GM18870 (cell line): ENCODE data around the gene UPF3A.
"Not testable (repeated sequence)": the region's sequence is repeated elsewhere in the genome, so short reads cannot be mapped to it uniquely, and the experiment has no call there.

Experiments used
- ATAC-seq: cut with Tn5 transposase; IDR thresholded peaks from one replicate; pipeline ENCODE4 v1.9.1; 2021; ENCODE audit warnings: moderate library complexity; ENCODE audit not compliant: unreplicated experiment

UPF3A gene

DNA sequence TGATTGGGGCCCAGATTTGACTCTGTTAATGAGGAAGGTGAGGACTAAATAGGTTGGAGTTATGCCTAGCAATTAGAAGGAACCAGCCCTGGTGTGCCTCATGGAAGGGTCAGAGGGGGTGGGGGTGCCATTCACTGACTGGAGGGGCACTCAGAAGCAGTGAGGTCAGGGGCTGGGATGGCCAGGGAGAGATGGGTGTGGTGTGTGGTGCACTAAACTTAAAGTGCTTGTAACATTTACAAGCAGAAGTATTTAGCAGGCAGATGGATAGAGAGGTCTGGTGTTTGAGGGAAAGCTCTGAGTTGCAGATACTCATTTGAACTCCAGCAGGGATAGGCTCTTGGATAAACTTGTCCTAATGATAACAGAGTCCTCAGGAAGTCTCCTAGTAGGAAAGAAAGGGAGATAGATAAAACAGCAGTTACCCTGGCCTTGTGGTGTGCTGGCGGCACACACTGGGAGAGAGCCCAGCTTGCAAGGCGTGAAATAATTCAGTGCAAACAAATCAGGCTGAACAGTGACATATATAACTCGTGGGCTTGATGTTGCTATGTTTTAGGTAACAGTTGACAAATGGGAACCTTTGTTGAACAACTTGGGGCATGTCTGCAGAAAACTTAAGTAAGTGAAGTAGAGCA is 20.0 kb upstream of the UPF3A start:
- no peak for ATAC-seq

DNA sequence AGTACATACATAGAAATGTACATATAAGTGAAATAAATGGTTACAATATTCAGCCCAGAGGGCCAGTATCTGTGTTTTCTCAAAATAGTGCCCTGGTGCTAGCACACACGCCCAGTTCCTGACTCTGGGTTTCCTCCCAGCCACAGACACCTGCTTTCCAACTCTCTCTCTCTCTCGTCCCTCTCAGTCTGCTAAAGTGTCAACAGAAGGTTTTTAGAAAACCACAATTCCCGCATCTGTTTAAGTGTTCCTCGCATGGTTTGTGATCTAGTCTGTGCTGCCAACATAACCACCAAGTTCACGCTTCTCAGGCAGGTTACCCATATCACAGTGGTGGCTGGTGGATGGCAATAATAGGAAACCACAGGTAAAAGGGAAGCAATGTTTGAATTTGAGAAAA is 17.8 kb upstream of the UPF3A start:
- no peak for ATAC-seq

DNA sequence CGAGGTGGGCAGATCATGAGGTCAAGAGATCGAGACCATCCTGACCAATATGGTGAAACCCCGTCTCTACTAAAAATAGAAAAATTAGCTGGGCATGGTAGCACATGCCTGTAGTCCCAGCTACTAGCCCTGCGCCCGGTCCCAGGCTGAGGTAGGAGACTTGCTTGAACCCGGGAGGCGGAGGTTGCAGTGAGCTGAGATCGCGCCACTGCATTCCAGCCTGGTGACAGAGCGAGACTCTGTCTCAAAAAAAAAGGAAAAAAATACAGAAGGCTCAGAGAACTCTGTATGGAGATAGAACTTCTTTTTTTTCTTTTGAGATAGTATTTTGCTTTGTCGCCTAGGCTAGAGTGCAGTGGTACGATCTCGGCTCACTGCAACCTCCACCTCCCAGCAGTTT is 17.1 kb upstream of the UPF3A start:
- ATAC-seq = not testable (repeated sequence)

DNA sequence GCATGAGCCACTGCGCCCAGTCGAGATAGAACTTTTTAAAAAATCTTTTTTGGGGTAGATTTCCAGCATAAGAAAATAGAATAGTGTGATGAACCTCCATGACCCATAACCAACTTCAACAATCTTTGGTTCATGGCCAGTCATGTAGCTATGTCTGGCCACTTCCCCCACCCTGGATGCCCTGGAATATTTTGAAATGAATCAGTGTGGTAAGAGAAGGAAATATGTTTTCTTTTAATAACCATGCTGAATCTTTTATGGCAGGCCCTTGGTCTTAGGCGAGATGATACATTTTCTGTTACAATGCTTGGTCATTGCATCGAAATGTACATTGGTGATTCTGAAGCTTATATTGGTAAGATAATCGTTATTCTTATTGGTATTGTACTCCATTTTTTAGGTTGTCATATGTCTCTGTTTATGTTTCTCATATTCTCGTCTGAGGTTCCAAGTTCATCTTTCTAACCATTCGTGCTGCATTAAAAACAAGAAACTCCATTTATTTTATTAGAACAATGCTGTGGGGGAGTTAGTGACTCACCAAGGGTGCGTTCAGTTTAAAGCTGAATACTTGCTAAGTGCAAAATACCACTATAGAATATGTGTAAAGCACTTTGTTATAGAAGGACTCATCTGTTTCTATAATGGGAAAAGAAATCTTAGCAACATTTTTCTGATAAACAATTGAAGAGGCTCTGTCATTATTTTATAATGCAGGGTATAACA is 16.4 kb upstream of the UPF3A start:
- ATAC-seq = no peak

DNA sequence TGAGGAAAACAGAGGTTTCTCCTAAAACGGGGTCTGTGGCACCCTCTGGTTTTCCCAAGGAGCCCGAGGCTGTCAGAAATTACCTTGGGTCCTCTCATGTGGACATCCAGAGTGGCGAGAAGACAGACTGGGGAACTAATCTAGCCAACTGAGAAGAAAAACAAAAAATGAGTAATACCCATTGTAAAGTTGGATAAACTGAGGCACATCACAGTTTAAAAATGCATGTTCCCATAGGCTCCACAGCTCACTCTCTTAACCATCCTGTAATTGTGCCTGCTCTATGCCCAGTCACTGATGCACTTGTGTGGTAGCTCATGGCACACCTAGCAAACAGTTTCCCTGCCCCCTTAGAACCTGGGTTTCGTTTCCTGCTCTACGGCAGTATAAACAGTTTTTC is 15.2 kb upstream of the UPF3A start:
- ATAC-seq = no peak

DNA sequence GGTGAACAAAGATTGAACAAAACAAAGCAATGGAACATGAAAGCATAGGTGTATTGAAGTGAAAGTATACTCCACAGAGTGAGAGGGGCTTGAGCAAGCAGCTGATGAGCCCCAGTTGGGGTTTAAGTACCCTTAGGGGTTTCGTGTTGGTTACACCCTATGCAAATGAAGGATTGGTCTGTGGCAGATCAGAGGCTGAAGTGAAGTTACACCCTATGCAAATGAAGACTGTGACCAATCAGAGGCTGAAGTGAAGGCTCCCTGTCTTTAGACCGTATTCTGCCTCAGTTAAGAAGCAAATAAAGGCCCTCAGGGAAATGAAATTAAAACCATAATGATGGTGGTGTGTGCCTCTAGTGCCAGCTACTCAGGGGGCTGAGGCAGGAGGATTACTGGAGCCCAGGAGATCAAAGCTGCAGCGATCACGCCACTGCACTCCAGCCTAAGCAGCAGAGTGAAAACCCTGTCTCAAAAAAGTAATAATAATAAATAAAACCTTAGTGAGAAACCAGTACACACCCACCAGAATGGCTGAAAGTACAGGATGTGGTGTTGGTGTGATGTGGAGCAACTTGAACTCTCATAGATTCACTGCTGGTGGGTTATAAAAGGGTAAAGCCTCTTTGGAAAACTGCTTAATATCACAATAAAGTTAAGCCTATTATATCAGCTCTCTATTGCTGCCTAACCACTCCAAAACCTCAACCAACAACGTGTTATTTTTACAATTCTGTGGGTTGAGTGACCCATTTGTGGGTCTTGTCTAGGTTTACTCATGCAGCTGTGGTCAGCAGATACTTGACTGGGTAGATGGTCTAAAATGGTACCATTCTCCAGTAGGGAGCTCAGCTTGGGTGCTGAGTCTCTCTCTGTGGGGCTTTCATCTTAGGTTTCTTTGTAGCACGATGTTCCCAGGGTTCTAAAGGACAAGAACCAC is 12.8 kb upstream of the UPF3A start:
- no peak for ATAC-seq

DNA sequence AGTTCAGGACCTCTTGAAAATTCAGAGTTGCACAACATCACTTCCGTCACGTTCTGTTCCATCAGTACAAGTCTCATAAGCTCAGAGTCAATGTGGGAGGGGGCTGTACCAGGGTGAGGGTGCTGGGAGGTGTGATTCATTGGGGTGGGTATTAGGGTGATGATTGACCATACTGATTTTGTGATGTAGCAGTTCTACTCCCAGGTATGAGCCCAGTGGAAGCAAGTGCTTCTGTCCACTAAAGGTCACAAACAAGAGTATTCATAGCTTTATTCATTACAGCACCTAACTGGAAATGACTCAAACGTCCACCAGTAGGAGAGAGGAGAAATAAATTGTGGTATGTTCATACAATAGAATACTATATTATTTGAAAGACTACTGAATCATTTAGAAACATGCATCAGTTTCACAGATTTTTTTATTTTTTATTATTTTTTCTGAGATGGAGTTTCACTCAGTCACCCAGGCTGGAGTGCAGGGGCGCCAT is 12.1 kb upstream of the UPF3A start:
- no peak for ATAC-seq

DNA sequence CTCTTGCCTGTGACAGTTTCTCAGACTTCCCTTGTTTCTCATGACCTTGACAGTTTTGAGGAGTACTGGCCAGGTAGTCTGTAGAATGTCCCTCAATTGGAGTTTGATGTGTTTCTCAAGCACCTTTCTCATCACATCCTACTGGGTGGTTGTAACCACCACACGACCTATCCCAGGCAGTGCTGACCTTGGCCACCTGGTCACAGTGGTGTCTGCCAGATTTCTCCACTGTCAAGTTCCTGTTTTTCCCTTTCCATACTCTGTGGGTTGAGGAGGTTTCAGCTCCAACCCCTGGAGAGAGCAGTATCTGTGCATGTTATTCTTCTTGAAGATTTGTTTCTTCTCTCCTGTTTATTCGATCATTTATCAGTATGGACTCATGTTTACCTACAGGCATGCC is 8.4 kb upstream of the UPF3A start:
- ATAC-seq = no peak

DNA sequence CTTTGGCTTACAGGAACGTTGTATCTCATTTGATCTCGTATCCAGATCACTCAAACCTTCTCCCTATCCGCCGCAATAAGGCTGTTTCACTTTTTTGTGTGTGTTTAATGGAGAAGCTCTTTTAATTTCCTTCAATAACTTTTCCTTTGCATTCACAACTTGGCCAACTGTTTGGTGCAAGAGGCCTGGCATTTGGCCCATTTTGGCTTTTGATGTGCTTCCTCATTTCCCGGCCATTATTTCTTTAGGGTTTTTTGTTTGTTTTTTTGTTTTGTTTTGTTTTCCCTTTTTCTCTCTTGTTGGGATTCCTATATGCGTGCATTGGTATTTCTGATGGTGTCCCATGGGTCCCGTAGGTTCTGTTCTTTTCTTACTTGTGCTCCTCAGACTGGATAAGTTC is 6.1 kb upstream of the UPF3A start:
- ATAC-seq = no peak

DNA sequence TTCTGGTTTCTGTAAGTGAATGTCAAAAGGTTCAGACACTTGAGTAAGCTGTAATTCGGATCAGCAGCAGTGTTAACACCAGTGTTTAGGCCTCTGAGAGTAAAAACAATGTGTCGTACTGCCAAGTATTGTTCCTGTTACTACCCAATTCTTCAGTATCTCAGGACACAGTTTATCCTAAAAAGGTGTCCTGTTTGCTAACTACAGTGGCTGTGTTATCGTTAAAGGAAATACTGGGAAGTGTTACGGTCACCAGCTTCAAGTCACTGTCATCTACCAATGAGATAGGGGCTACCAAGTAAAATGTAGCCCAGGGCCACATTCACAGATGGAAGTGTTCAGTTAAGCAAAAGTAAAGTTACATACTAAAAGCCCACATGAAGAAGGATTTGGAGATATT is 2.3 kb upstream of the UPF3A start:
- ATAC-seq = no peak

DNA sequence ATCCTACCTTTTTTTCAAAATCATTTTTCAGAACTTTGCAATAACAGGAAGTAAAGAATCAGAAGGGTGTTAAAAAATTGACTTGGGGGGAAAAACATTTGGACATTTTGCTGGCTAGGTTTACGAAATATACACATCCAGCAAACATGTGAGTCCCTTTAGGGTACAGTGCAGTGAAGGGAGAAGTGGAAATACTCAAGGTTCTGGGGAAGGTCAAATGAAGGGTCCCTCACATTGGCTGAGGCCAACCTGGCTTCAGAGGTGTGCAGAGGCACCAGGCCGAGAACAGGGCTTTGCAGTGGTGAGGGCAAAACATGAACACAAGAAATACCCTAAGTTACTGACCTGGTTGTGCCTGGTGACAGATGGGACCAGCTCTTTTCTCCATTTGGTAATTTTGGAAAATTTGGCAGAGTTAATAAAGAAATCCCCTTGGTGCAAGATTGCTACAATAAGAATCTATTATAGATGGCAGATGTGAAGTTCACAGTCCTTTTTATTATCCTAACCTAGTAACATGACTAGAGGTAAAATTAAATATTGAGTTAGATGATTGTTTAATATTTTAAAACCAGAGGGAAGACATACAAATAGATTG is 1.5 kb upstream of the UPF3A start:
- no peak for ATAC-seq

DNA sequence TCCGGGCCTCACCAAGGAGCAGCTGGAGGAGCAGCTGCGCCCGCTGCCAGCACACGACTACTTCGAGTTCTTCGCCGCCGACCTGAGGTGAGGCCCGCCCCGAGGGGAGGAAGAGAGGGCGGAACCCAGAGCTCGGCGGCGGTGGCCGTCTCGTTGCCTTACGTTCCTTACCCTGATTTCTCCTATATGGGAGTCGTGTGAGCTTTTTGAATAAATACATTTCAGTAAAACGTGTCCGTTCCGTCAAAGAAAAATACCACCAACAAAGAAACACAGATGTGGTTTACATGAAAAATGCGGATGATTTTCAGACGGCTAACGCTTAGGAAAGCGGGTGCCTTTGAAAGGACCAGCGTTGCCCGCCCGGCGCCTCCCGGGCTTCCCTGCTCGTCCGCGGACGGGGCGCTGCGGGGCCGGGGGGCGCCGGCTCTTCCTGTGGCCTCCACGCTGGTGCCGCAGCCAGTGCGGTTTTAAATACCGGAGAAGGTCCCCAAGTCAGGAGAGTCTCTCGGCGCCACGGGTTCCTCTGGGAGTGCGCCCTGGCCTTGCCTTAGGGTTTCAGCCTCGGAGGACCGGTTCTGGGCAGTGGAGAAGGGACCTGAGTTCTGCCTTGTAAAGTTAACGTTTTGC is 755 bp downstream of the UPF3A start:
- ATAC-seq = peak; percentile 59

DNA sequence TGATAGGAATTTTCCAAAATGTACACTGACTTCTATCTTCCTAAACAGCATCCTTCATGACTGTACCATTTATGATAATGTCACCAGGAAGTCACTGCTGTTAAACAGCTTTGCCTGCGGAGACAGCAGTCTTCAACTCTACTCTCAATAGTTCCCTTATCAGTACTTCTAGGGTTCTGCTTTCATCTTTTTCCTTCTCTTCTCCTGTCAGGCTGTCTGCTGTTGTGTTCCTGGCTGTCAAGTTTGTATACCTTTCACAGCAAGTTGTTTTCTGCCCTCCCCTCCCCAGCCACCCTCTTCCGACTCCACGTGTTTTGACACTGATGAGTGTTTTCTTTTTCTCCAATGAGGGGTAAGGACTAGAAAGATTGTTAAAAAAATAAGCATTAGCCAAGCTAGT is 2.2 kb downstream of the UPF3A start:
- no peak for ATAC-seq

DNA sequence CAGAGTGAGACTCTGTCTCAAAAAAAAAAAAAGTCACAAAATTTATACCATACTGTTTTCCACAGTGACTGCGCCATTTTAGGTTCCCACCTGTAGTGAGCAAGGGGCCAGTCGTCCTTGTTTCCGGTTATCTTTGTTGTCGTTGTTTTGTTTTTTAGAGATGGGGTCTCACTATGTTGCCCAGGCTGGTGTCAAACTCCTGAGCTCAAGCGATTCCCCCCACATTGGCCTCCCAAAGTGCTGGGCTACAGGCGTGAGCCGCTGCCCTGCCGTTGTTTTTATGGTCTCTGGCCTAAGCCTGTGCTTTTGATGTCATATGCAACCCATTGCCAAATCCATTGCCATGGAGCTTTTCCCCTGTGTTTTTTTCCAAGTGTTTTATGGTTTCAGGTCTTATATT is 3.3 kb downstream of the UPF3A start:
- ATAC-seq = no peak

DNA sequence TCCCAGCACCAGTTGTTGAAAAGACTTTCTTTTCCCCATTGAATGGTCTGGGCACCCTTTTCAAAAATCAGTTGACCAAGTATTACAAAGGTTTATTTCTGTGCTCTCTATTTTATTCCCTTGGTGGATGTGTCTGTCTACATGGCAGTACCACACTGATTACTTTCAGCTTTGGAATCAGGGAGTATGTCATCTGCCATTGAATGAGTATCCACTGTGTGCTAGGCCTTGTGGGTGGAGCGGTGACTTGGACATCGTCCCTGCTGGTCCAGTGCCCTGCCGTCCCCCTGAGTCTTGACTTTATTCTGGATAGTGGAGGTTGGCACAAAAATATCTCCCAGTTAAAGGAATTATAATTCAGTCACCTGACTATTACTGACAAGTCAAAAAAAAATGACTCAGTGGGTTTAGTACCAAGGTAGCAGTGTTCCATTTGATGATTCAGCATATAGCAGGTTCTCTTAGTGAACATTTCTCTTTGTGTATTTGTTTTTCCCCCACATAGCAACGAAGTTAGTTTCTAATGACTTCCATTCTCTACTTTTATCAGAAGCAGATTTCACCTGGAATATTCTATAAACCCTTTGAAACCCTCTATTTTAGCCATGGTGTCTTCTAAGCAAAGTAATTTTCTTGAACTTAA is 3.9 kb downstream of the UPF3A start:
- no peak for ATAC-seq

DNA sequence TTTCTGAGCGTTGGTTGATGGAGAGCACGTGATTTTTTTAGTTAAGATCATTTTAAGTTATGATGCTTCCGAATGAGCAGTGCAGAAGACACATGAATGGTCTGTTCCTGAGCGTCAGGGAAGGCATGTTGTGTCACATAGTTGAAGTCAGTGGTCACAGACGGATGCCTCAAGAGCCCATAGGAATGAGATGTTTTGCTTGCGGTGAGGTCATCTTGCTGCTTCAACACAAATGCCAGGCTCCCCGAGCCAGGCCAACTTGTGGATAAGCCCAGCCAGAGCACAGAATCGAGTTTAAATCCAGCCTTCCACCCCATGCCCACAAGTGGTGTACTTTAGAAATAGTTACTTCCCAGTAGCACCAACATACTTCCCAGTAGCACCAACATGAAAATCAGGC is 5.4 kb downstream of the UPF3A start:
- no peak for ATAC-seq

DNA sequence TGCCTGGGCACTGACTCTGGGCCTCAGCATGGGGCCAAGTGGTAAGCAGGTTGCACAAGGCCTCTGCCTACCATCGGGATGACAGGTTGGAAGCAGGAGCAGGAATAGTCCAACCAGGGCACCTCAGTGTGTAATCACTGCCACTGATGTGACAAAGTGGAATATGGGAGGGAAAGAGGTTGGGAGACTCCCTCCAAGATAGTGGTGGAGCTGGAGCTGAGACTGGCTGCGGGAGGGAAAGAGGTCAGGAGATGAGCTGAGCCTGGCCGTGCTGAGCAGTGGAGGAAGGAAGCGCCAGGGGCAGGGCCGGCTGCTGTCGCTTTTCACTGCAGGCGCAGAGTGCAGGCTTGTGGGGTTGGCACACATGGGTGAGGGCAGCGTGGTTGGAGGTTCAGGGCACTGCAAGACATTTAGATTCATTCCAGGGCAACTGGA is 6.8 kb downstream of the UPF3A start:
- ATAC-seq = no peak

DNA sequence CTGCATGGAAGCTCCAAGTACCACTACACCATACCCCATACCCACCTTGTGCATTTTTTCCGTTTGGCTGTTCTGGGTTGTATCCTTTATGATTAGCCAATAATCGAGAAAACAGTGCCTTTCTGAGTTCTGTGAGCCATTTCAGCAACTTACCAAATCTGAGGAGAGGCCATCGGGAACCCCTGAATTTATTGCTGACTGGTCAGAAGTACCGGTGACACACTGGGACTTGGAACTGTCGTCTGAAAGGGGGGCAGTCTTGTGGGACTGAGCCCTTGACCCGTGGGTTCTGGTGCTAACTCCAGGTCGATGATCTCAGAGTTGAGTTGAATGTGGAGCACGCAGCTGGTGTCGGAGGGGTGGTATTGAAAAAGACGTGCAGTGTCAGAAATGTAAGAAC is 15.0 kb downstream of the UPF3A start:
- ATAC-seq = no peak

DNA sequence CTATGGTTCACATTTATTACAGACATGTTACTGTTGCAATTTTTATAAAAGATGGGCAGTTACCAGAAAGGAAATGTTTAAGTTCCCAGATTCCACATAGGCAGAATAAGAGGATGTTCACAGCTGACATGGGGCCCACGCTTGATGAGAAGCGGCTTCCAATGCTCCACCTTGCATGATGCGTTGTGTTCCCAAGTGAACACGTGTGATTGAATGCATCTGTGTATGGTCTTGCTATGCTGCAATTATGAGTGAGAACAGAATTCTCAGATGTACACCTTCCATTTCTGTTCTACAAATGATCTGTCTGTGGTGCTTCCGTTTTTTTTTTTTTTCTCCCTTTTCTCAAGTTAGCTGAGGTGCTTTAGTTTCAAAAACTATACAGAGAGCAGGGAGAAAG is 15.5 kb downstream of the UPF3A start:
- ATAC-seq = no peak

DNA sequence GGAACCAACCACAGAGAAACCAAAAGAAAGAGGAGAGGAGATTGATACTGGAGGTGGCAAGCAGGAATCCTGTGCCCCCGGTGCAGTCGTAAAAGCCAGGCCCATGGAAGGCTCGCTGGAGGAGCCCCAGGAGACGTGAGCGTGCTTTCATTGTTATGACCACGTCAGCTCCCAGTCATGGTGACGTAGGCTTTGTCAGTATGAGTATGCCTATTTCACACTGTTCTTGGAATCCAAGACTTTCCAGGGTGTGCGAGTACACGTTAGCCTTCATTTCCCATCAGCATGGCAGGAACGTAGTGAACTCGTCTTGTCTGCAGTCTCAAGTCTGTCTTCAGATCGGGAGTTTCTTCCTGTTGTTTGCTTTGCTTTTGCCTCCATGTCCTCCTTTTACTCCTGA is 17.5 kb downstream of the UPF3A start:
- no peak for ATAC-seq
